Psoas muscle (tissue), 8 donors: ENCODE measurements around the gene SORCS1. TPM values are rescaled to one million over a fixed set of nuclear protein-coding genes. Genes with fewer than 3 reads are reported as not detected.

Source experiments
- ATAC-seq, 4 donors: fragments of 200-7000 bp; cut with Tn5 transposase; one replicate each; pipeline ENCODE4 v1.9.1; 2020; ENCODE audit warnings: moderate library complexity in 3 of 4, mild to moderate bottlenecking in 2 of 4
- DNase-seq, 2 donors: peaks; one replicate each; pipeline ENCODE4 v3.0.0-alpha.2; 2020
- H3K27ac ChIP-seq: fragments of 200-600 bp; one replicate; pipeline ENCODE4 v1.8.0; 2022
- H3K27me3 ChIP-seq, 3 donors: fragments of 200-600 bp in 1 of 3; one replicate each; pipeline versions ENCODE4 v1.6.1 to v1.8.0; 2013 to 2022; ENCODE audit warnings: low read length in 2 of 3, mild to moderate bottlenecking in 2 of 3, moderate library complexity in 1 of 3; ENCODE audit not compliant: insufficient read depth in 3 of 3
- H3K36me3 ChIP-seq, 2 donors: fragments of 200-600 bp in 1 of 2; one replicate each; pipeline versions ENCODE4 v1.6.1 to v1.8.0; 2013 to 2022; ENCODE audit warnings: low read depth in 1 of 2, mild to moderate bottlenecking in 1 of 2, moderate library complexity in 1 of 2; ENCODE audit not compliant: insufficient read depth in 1 of 2
- H3K4me1 ChIP-seq: fragments of 200-600 bp; one replicate; pipeline ENCODE4 v1.8.0; 2022
- H3K4me3 ChIP-seq: fragments of 200-600 bp; one replicate; pipeline ENCODE4 v1.8.0; 2022; ENCODE audit warnings: mild to moderate bottlenecking
- H3K9me3 ChIP-seq: fragments of 200-600 bp; one replicate; pipeline ENCODE4 v1.8.0; 2022
- WGBS, 3 donors: extraction: QIAGEN DNeasy Blood & Tissue Kit; methylation state at CpG; one replicate each; pipeline versions ENCODE4 v1.1.6 to v1.1.7; 2013; 5-methylcytosine and 5-hydroxymethylcytosine counted together
- intact Hi-C, 2 donors: fragments of 100-400 bp; cut with DNase I; formaldehyde crosslinking; loops; one replicate each; pipeline versions ENCODE4 v1.11.0 to v1.14.2; 2022
- polyA plus RNA-seq, 3 donors: library from polyadenylated mRNA; stranded (reverse); fragments of 200-250 nt; gene quantifications; one replicate each; pipeline ENCODE4 v1.2.3, GENCODE V29; 2013
- total RNA-seq, 4 donors: library from RNA; stranded (reverse); fragmentation: NEBNext Ultra II Directional in 2 of 4; extraction: Animal tissue kit (Norgen Biotek cat#: 25700) in 2 of 4; gene quantifications; one replicate each; pipeline versions ENCODE4 v1.2.1 to v1.2.4, GENCODE V29; 2021 to 2023
- TF ChIP-seq, protein P1 (sequence below): fragments of 200-600 bp; IDR thresholded peaks from one replicate; pipeline ENCODE4 v1.8.0; 2022; ENCODE audit warnings: antibody characterized with exemption
- donor health status: healthy with polysubstance abuse.
- donor health status: DM: no; HTN: no; CAD: no; lungs with moderate emphysema.
- donor health status: Bipolar disorder and iron deficiency.
- donor health status: healthy.
- donor health status: DM: yes; HTN: yes; CAD: no.
- donor health status: DM: no; HTN: no; CAD: no.
- donor health status: DM: no; HTN: no; CAD: no.
- donor health status: DM: yes; HTN: yes; CAD: no.

The SORCS1 gene
- total and polyA plus RNA-seq, 7 donors: 0.03 to 0.36 (median 0.25) TPM; not detected in 1

DNA sequence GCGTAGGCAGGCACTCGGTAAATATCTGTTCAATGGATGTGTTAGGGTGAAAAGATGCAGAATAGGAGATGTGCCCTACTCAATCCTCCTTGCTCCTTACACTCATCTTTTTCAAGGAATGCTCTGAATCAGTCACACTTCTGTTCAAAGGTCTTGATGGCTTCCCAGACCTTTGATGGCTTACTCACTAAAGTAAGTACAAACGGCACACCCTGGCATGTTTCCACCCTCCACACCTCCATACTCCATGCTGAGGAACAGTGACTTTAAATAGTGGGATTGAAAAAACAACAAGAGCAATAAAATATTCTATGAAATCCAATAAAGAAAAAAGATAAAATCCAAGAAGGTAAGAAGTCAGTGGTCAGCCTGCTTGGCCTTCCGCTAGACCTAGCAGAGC is 569.2 kb downstream of the SORCS1 start:
- Histone ChIP-seq H3K9me3 (no peaks in the 10 kb centered on the region), H3K4me3 (no peak overlapping the region), H3K27me3 (peaks cover 0 to 4% (median 0%) of the 10 kb centered on the region in 3 donors), H3K36me3 (no peaks in the 10 kb centered on the region), H3K4me1 (no peaks in the 10 kb centered on the region), H3K27ac (no peak overlapping the region)
- 81 to 88% (median 86%) methylated on average over 4 of the region's 4 CpGs for WGBS, 3 donors
- no peak for ATAC-seq
- intact Hi-C loops: no loop called here
- no peak for DNase-seq
- TF ChIP-seq, protein P1, sequence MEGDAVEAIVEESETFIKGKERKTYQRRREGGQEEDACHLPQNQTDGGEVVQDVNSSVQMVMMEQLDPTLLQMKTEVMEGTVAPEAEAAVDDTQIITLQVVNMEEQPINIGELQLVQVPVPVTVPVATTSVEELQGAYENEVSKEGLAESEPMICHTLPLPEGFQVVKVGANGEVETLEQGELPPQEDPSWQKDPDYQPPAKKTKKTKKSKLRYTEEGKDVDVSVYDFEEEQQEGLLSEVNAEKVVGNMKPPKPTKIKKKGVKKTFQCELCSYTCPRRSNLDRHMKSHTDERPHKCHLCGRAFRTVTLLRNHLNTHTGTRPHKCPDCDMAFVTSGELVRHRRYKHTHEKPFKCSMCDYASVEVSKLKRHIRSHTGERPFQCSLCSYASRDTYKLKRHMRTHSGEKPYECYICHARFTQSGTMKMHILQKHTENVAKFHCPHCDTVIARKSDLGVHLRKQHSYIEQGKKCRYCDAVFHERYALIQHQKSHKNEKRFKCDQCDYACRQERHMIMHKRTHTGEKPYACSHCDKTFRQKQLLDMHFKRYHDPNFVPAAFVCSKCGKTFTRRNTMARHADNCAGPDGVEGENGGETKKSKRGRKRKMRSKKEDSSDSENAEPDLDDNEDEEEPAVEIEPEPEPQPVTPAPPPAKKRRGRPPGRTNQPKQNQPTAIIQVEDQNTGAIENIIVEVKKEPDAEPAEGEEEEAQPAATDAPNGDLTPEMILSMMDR: no peak

DNA sequence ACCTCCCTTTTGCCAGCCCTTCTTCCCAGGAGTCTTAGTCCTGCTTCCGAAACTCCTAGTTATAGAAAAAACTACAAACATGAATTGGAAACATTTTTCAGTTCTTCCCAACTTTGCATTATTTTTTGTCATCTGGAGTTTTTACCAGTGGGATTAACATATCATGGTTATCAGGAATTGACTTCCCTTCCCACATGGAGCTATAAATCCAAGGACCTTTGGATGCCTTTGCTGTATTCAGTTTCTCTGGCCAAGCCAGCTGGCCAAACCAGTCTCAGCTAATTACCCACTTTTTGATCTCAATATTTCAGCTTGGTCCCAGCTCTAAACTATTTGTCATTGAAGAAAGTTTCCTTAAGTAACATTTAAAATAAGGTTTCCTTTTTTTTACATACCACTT is 570.6 kb downstream of the SORCS1 start:
- no peak overlapping the region for H3K4me3 ChIP-seq
- intact Hi-C loops: no loop called here
- ATAC-seq: no peak
- H3K27ac ChIP-seq: no peak overlapping the region
- WGBS, 3 donors: 36 to 45% (median 42%) methylated on average over 1 of the region's 1 CpG
- H3K9me3 ChIP-seq: no peaks in the 10 kb centered on the region
- H3K27me3 ChIP-seq: peaks cover 0 to 4% (median 0%) of the 10 kb centered on the region in 3 donors
- no peak for DNase-seq
- no peaks in the 10 kb centered on the region for H3K4me1 ChIP-seq
- no peaks in the 10 kb centered on the region for H3K36me3 ChIP-seq
- TF ChIP-seq, protein P1: no peak

DNA sequence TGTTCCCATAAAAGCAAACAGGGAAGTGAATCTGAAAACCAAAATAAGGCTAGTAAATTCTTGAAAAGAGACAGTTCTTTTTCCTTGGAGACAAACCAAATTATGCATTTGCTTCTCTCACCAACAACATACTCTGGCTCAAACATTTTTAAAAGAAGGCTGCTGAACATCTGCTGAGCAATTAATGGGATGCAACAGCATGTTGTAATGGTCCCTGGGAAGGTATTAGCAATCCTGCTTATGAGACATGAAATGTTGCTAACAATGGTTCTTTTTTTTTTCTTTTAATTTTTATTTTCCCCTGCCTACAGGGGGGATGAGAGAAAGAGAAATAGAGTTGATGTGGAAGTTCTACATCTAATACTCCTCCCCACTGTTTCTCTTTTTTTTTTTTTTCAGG is 572.1 kb downstream of the SORCS1 start:
- no peak overlapping the region for H3K4me3 ChIP-seq
- no peaks in the 10 kb centered on the region for H3K4me1 ChIP-seq
- TF ChIP-seq, protein P1: no peak
- intact Hi-C loops: no loop called here
- no peak overlapping the region for H3K27ac ChIP-seq
- H3K9me3 ChIP-seq: no peaks in the 10 kb centered on the region
- peaks cover 0 to 4% (median 0%) of the 10 kb centered on the region in 3 donors for H3K27me3 ChIP-seq
- no peaks in the 10 kb centered on the region for H3K36me3 ChIP-seq
- DNase-seq: no peak
- ATAC-seq: no peak

DNA sequence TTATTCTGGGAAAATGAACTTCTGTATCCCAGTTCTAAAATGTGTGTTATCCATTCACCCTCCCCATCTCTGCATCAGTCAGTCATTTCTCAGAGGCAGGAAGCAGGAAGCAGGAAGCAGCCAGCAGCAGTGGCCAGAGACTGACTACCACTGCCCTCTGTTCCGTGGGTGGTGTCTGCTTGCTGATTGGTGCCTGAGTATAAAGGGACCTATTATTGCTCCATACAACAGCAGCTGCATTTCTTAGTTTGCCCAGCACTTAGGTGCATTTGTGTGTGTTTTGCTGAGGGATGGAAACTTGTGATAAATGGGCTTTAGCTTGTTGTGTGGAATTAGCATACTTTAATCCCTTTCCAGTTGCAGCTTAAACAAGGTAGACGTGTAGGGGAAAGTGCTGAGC is 582.2 kb downstream of the SORCS1 start:
- 16 to 26% (median 21%) methylated on average over 2 of the region's 2 CpGs for WGBS, 3 donors
- H3K9me3 ChIP-seq: no peaks in the 10 kb centered on the region
- DNase-seq (no peak), ATAC-seq (no peak)
- H3K27ac ChIP-seq: no peak overlapping the region
- no peaks in the 10 kb centered on the region for H3K4me1 ChIP-seq
- H3K27me3 ChIP-seq: no peaks in the 10 kb centered on the region
- TF ChIP-seq, protein P1: no peak
- H3K36me3 ChIP-seq: no peaks in the 10 kb centered on the region
- H3K4me3 ChIP-seq: no peak overlapping the region
- intact Hi-C loops: no loop called here

DNA sequence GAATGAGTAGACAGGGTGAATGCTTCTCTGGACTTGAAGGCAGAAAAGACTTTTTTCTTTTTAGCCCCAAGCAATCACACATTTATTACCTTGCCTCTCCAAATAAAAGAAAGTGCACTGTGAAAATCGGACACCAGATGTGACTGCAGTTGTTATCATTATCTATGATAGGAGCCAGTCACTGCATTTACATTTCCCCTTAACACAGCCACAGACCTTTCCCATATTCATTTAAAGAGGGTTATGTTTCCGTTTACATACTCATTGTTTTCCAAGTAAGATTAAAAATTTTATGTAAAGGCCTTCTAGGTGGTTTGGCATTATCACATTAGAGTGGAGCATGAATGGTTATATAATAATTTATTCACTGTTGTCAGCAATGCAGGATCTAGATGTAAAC is 586.8 kb downstream of the SORCS1 start:
- intact Hi-C loops: no loop called here
- H3K27ac ChIP-seq: no peak overlapping the region
- H3K4me1 ChIP-seq: no peaks in the 10 kb centered on the region
- DNase-seq (no peak), ATAC-seq (no peak)
- no peak overlapping the region for H3K4me3 ChIP-seq
- H3K36me3 ChIP-seq: no peaks in the 10 kb centered on the region
- no peaks in the 10 kb centered on the region for H3K27me3 ChIP-seq
- no peaks in the 10 kb centered on the region for H3K9me3 ChIP-seq
- 54 to 74% (median 65%) methylated on average over 2 of the region's 2 CpGs for WGBS, 3 donors
- TF ChIP-seq, protein P1: no peak
